HL-60 (cell line): Measurements from ENCODE around the gene KSR1.
"Not testable (repeated sequence)": the region's sequence is repeated elsewhere in the genome, so short reads cannot be mapped to it uniquely, and the experiment has no call there.

ENCODE experiments used
- DNase-seq, 2 experiments: peaks; one replicate each; pipeline ENCODE4 v3.0.0-alpha.2; 2010 to 2020; ENCODE audit warnings: low read depth in 1 of 2, low spot score in 1 of 2
- H3K27ac ChIP-seq: fragments of 250-450 bp; sonication (Bioruptor Pico); replicated peaks from 2 replicates; pipeline ENCODE4 v1.5.1; 2020; ENCODE audit warnings: mild to moderate bottlenecking, moderate library complexity
- H3K27me3 ChIP-seq: fragments of 250-450 bp; sonication (Bioruptor Pico); 2 replicates; pipeline ENCODE4 v1.5.1; 2021; ENCODE audit warnings: mild to moderate bottlenecking, moderate library complexity; ENCODE audit not compliant: insufficient read depth, poor library complexity, severe bottlenecking
- H3K4me3 ChIP-seq: replicated peaks from 2 replicates; pipeline ENCODE4 v1.5.1; 2011; ENCODE audit warnings: mild to moderate bottlenecking, control low read depth, low read length; ENCODE audit not compliant: insufficient read depth
- CTCF ChIP-seq: IDR thresholded peaks from one replicate; pipeline ENCODE4 v1.5.1; 2011; ENCODE audit warnings: low read length, control low read depth, inconsistent platforms; ENCODE audit not compliant: insufficient read depth
- GABPA ChIP-seq: IDR thresholded peaks from 2 replicates; pipeline ENCODE4 v1.6.1; 2012; ENCODE audit warnings: low read depth
- POLR2AphosphoS5 ChIP-seq: IDR thresholded peaks from 2 replicates; pipeline ENCODE4 v1.6.1; 2012; ENCODE audit warnings: low read depth
- SPI1 ChIP-seq: IDR thresholded peaks from 2 replicates; pipeline ENCODE4 v1.6.1; 2012; ENCODE audit warnings: low read depth, mild to moderate bottlenecking, borderline replicate concordance
- TF ChIP-seq, protein P1 (sequence below): IDR thresholded peaks from 2 replicates; pipeline ENCODE4 v1.6.1; 2012; ENCODE audit warnings: low read depth; ENCODE audit not compliant: insufficient replicate concordance

KSR1 gene

DNA sequence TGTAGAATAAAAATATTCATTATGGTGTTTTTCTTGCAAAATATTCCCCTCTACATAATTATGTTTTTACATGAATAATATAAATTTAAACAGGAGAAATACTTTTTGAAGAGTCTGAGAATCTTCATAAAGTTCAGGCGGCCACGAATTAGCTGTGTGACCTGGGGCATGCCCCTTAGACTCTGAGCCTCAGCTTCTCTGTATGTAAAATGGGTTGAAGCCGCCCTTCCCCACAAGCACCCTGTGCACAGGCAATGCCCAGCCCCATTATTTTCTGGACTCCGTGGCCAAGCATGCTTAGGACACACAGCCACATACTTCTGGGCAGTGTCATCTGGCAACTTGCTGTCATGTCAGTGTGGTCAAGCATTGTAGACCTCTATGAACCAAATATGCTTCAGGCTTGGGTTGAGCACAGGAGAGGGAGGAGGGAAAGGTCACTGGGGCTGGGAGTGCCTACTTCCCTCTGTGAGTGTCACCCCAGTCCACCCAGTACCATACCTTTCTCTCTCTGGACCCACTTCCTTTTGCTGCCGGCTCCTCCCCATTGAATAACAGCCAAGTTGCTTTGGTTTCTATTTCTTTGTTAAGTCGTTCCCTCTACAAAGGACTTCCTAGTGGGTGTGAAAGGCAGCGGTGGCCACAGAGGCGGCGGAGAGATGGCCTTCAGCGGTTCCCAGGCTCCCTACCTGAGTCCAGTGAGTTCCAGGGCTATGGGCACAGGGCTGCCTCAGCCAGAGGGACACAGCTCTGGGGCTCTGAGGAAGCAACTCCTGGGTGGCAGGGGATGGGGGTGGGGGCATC, 174.6 kb downstream of the KSR1 start, which contains the start of gene LGALS9:
Gene LGALS9 (plus strand): TSS at position 582 of the 804 bp plus-strand sequence. CDS start 78 bp downstream, at position 660.
- peak; percentile 56 to 83 for DNase-seq
- peak within 1 kb of the TSS; percentile 82 for H3K27ac ChIP-seq

GRCh38 chr17:27631411-27631760, 175.1 kb downstream of the KSR1 start:
- TF ChIP-seq POLR2AphosphoS5 (no peak), SPI1 (no peak), CTCF (no peak), GABPA (no peak)
- TF ChIP-seq, protein P1, sequence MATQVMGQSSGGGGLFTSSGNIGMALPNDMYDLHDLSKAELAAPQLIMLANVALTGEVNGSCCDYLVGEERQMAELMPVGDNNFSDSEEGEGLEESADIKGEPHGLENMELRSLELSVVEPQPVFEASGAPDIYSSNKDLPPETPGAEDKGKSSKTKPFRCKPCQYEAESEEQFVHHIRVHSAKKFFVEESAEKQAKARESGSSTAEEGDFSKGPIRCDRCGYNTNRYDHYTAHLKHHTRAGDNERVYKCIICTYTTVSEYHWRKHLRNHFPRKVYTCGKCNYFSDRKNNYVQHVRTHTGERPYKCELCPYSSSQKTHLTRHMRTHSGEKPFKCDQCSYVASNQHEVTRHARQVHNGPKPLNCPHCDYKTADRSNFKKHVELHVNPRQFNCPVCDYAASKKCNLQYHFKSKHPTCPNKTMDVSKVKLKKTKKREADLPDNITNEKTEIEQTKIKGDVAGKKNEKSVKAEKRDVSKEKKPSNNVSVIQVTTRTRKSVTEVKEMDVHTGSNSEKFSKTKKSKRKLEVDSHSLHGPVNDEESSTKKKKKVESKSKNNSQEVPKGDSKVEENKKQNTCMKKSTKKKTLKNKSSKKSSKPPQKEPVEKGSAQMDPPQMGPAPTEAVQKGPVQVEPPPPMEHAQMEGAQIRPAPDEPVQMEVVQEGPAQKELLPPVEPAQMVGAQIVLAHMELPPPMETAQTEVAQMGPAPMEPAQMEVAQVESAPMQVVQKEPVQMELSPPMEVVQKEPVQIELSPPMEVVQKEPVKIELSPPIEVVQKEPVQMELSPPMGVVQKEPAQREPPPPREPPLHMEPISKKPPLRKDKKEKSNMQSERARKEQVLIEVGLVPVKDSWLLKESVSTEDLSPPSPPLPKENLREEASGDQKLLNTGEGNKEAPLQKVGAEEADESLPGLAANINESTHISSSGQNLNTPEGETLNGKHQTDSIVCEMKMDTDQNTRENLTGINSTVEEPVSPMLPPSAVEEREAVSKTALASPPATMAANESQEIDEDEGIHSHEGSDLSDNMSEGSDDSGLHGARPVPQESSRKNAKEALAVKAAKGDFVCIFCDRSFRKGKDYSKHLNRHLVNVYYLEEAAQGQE: no peak
- DNase-seq: peak in 1 of 2 experiments; percentile 73
- no peaks in the 10 kb centered on the region for H3K27me3 ChIP-seq
- peak overlapping the region; percentile 82 for H3K27ac ChIP-seq
- peak overlapping the region; percentile 54 for H3K4me3 ChIP-seq

More for the DNA sequence above, 174.6 kb downstream of the KSR1 start, which contains the start of gene LGALS9:
- H3K27me3 ChIP-seq: no peaks in the 10 kb centered on the region
- TF ChIP-seq, protein P1: no peak
- peak; percentile 76; the same call in 1 of the 2 replicates for TF ChIP-seq SPI1
- H3K4me3 ChIP-seq: peak within 1 kb of the TSS; percentile 54

- TF ChIP-seq GABPA (no peak), POLR2AphosphoS5 (0 out of 2 replicates have a peak, but pooled peaks have one; percentile 20)
- no peaks in the 10 kb centered on the region for H3K27me3 ChIP-seq
- H3K27ac ChIP-seq: peak overlapping the region; percentile 82
- peak overlapping the region; percentile 54 for H3K4me3 ChIP-seq
- DNase-seq: peak in 1 of 2 experiments; percentile 29
These were observed 175.9 kb downstream of the KSR1 start for GRCh38 chr17:27631897-27632725.

- not testable (repeated sequence) for H3K27me3 ChIP-seq
- peak overlapping the region; percentile 82 for H3K27ac ChIP-seq
- peak overlapping the region; percentile 54 for H3K4me3 ChIP-seq
- DNase-seq: peak; percentile 58 to 74
These were observed 176.5 kb downstream of the KSR1 start for GRCh38 chr17:27632766-27633165.

- DNase-seq: no peak
- Histone ChIP-seq H3K4me3 (peak overlapping the region; percentile 54; the same call in 1 of the 2 replicates), H3K27ac (peak overlapping the region; percentile 82), H3K27me3 (no peaks in the 10 kb centered on the region)
- TF ChIP-seq CTCF (no peak), GABPA (no peak), POLR2AphosphoS5 (no peak), SPI1 (no peak)
- TF ChIP-seq, protein P1: no peak
These were observed 177.2 kb downstream of the KSR1 start for GRCh38 chr17:27633312-27634025.
